ENCODE data around the gene SHISAL1.
"Not testable (repeated sequence)": the region's sequence is repeated elsewhere in the genome, so short reads cannot be mapped to it uniquely, and the experiment has no call there.

The SHISAL1 gene

DNA sequence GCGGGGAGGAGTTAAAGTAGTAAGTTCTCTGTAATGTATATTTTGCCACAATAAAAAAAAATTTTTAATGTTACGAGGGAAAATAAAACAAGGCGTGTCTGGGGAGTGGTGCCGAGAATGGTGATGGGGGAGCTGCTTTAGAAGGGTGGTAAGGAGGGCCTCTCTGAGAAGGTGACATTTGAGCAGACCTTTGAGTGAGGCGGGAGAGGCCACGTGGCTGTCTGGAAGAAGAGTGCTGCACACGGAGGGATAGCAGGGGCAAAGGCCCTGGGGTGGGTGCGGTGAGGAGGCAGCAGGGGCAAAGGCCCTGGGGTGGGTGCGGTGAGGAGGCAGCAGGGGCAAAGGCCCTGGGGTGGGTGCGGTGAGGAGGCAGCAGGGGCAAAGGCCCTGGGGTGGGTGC is 10.4 kb downstream of the SHISAL1 start:
- DNase-seq (ENCODE audit: low spot score), result not testable (repeated sequence)

DNA sequence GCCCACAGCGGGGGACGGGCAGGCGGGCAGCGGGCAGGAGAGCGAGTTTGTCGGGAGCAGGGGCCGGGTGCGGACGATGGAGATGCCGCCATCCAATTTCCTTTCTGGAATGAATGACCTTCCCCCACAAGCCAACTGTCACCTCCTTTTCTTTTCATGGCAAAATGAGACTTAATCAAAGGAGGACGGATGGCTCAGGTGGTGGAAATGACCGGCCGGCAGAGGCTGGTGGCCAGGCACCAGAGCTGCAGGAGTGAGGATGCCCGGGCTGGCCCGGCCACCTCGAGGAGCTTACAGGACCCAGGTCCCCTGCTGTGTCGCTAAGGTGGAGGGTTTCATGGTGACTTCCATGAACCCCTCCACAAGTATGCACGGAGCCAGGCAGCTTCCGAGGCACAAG is 11.7 kb downstream of the SHISAL1 start:
- DNase-seq (ENCODE audit: low spot score), result no peak

DNA sequence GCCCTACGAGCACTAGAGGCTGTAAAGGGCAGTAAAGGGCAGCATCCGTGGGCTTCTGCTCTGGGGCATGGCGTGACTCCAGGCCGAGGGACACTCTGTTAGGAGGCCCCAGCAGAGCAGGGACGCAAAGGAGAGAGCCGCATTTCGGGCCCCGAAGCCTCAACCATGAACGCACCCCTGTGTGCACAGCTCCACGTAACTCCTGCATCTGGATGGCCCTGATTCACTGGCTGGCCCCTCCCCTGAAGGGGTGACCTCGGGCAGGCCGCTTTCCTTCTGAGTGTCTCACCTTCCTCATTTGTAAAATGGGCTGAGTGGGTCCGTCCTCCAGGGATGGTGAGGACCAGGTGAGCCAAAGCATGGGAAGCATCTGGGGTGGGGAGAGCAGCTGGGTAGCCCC is 13.6 kb downstream of the SHISAL1 start:
- no peak for DNase-seq (ENCODE audit: low spot score)

DNA sequence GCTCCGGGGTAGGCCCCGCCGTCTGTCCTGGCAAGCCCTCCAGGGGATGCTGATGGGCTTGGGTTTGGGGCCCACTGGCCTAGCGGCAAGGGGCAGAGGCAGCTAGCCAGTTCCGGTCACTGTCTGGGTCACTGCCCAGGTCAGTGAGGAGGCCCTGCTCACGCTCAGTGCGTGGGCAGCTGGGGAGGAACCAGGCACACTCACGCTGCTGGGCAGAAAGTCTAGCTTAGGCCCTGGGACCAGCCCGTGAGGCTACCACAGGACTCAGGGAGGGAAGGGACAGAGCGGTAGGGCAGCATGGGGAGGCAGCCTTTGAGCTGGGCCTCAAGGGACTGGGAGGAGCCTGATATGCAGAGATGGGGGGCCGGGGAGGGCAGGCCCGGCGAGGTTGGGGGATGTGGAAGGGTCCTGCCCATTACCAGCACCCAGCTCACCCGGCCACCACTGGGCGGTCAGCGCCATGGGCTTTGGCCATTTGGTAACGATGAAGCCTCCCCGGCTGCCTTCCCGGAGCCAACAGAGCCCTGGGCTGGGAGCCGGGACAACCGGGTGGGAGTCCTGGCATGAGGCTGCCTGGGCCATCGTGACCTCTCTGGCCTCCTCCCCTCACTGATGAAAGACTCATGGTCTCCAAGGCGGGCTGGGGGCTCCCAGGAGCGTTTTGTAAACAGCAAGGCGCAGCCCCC is 14.2 kb downstream of the SHISAL1 start:
- DNase-seq (ENCODE audit: low spot score), result no peak

DNA sequence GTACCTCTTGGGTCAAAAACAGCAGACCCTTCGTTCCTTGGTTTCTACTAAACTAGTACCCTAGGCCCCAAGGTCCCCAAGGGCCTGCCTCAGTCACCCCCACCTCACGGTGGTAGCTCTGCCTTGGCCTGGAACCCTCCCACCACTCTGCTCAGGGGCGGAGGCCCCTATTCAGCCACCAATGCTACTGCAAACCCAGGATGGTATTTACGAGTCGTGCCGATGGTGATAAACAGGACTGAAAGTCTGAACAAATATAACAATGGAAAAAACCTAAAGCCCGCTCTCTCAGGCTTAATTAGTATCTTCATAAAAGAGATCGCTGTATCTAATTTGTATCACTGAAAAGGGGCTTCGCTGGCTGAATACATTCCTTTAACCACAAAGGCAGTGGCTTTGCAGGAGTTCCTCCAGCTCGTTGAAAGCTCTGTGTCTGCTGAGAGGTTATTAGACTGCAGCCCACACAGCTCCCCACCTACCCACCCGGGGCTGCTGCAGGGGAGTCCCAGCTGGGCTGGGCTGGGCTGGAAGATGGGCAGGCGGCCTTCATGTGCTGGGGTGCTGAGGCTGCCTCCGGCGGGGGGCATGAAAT is 15.2 kb downstream of the SHISAL1 start:
- DNase-seq (ENCODE audit: low spot score), result no peak

DNA sequence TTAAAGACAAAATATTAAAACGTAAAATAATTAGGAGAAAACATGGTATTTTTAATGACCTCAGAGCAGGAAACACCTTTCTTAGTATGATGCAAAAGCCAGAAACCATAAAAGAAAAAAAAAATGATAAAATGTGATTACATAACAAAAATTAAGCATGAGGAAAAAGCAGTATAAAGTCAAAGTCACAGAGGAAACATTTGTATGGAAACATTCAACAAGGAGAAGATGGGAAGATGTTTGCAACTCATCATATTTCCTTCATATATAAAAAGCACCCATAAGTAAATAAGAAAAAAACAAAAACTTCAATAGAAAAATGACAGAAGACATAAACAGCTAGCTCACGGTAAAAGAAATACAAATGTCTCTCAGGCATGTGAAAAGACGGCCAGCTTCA is 17.3 kb downstream of the SHISAL1 start:
- DNase-seq (ENCODE audit: low spot score), result no peak

DNA sequence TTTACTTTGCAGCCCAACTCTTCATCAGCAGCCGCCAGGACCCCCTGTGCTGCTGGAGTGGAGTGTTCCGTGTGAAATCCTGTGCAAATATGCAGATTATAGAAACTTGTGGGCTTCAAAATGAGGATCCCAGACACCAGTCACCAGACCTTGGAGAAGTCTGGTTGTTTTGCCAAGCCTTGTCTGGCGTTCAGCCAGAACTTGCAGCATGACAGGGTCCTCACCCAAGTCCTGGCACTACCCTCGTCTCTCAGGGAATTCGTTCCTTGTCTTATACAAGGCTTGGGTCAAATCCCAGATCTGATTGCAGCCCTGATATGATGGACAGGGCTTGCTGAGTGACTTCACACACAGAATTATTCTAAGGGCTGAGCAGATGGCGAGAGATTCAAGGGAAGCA is 18.9 kb downstream of the SHISAL1 start:
- DNase-seq (ENCODE audit: low spot score), result no peak

DNA sequence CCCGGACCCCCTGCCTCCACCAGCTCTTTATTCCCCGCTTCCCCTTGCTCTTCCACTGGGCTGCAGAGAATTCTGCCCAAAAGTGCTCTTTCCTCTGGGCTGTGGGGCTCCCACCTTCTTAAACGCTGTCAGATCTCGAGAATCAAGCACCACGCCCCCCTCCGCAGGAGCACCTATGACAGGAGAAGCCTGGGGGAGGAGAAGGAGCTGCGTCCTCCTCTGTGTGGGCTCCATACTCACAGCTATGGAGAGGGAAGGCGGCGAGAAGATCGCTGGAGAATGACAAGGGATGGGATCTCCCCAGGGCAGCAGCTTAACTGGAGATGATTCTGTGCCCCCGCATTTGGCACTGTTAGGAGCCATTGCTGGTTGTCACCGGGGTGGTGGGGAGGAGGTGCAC is 19.7 kb downstream of the SHISAL1 start:
- no peak for DNase-seq (ENCODE audit: low spot score)

DNA sequence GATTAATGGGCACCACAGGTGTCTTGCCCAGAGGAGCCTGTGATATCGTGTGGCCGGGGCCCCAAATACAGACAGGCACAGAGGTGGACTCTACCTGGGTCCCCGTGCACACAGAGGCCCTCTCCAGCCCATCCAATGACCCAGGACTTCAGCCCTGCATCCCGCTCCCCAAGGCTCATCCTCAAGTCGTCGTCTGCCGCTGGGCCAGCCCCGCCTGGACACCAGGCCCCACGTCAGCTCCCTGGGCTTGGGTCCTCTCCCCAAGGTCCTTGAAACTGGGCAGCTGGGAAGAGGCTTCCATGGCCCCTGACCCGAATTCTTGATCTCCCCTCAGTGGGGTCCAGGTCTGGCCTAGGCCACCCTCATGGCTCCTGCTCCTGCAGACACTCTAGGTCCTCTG is 20.2 kb downstream of the SHISAL1 start:
- DNase-seq (ENCODE audit: low spot score), result no peak

DNA sequence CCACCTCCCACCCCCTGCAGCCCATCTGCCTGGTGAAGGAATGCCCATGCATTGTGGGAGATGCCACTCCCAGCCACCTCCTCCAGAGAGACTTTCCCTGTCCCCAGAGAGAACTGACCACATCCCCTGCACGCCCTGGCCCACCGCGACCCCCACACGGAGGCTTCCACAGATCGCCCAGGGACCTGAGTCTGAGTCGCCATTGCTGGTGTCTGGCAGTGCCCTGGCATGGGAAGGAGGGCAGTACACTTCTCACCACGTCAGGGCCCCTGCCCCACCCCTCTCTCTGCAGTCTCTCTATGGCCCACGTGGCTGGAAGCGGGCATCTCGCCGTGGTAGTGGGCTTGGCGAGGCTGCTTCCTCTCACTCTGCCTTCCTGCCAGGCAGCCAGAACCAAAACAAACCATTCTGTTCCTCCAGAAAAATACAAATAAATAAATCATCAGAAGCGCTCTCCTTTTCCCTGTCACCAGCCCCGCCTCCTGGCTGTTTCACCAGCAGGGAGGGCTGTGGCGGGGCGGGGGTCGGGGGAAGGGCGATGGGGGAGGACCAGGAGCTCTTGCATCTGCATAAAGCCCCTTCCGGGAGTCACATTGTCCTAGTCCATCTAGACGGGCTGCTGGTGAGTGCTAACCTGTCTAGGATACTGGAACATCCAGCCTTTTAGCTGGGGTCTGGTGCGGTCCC is 20.9 kb downstream of the SHISAL1 start:
- no peak for DNase-seq (ENCODE audit: low spot score)

DNA sequence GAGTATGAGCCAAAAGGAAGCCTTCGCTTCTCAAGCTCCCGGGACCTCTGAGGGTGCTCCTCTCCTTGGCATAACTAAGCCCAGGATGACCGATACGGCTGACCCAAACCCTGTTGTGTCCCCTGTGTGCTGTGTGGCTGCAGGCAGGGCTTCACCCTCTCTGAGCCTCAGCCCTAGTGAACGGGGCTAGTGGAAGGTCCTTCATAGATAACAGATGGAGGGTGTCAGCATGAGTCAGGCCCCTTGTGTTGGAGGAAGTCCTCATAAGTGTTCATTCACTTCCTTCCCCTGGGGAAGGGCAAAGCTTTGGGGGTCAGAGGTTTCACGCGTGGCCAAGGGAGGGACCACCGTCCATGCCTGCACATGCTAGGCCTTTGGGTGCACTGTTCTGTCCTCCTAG is 21.5 kb downstream of the SHISAL1 start:
- DNase-seq (ENCODE audit: low spot score), result no peak

DNA sequence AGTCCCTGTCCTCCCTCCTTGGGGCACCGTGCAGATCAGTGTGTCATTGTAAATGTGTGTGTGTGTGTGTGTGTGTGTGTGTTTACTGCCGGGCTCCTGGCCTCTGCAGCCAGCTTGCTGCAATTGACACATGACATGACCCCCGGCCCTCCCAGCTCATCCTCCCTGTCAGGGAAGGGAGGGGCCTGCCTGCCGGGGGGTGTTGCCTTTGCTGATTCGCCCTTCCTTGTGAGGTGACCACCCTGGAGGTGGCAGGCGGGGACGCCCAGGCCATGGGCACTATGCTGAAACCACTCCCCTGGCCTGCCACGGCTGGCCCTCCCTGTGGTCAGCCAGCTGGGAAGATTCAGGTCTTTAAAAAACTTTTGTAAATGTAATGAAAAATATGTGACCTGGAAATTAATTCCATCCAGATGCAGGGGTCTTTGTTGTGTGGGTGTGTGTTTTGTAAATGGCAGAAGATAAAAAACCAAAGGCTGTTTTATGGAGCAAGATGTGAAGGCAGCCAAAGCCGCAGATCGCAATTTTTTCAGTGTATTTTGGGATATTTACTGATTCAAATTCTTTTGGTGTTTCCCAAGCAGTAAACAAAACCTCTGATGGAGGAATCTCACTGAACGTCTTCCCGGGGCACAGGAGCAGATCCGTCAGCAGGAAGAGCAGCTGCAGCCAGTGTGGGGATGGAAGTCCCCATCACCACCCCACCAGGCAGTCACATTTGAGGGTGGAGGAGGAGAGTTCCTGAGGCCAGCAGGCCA is 23.2 kb downstream of the SHISAL1 start:
- DNase-seq (ENCODE audit: low spot score), result no peak

DNA sequence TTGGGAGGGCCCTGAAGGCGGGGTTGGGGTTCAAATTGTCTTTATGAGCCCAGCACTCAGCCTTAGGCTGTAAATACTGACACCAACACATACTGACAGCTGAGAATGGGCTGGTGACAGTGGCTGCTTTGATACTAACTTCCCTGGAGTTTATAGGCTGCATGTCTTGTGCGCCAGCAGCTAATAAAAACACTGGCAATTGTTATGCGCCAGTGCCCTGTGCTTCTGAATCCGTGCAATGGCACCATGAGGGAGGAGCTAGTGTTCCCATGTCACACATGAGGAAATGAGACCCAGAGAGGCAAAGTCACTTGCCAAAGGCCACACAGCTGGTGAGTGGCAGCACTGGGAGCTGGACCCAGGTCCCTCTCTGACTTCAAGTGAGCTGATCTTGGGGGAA is 23.8 kb downstream of the SHISAL1 start:
- DNase-seq (ENCODE audit: low spot score), result no peak

DNA sequence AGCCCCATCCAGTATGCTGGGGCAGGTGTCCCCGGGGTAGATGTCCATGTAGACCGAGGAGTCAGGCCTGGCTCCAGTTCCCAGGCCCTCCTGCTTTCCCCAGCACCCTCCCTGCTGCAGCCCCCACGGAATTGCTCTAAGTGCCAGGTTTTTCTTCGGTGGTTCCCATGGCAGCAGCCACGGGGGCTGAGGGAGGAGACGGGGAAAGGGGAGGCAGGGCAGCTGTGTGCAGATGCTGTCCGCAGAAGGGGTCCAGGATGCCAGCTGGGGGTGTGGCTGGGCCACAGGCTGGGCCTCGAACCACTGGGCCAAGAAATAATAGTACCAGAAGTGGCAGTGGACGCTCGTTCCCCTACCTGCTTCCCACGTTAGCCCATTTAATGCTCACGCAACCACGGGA is 25.0 kb downstream of the SHISAL1 start:
- DNase-seq (ENCODE audit: low spot score), result no peak

DNA sequence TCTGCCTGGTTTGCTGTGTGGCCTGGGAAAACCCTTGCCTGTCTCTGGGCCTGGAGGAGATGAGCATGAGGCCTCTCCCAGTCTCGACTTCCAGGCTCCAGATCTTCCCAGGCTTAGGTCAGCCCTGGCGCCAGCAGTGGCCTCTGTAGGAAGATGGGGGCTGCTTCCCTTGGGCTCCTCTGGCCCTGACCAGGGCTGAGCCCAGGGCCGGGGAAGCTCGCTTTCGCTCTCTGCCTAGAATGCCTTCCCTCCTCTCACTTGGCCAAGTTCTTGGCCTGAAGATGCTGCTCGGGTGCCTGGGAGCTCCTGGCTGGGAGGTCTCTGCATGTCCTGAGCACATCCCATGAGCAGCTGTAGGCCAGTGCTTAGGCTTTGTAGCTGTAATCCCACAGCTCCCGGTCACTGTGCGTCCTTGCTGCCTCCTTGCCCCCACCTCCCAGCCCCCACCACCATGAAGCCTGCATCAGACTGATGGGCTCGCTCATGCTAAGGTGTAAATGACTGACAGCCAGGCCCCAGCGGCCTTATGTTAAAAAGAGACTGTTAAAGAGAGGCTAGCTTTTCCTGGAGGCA is 25.5 kb downstream of the SHISAL1 start:
- no peak for DNase-seq (ENCODE audit: low spot score)

DNA sequence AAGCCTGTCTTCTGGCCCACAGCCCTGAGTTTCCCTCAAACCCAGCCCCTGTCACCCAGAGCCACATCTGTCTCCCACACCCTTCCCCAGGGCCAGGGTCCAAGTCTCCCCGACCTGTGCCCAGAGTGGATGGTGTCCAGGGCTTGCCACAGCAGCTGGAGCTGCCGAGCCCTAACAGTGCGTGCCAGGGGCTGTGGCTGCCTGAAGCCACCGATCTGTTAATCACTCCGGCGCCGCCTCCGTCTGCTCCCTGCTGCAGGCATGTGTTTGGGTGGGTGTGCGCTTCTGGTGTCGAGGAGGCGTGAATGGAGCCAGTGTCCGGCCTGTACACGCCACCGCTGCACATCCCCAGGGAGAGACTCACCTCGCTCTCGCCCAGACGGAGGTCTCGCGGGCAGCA is 26.1 kb downstream of the SHISAL1 start:
- DNase-seq (ENCODE audit: low spot score), result no peak

DNA sequence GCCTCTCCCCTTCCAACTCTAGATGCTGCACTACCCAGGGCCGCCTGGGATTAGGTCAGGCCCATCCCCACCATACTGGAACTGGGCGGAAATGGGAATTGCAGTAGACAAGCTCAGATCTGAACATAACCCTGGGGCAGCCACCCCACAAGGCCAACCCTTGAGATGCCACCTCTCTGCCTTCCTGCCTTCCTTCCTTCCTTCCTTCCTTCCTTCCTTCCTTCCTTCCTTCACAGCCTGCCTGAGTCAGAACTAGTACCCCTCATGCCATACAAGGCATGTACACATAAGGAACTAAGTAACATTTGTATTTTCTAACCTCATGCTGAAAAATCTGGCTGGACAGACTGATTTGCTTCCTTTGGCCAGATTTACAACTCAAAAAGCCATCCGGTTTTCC is 28.0 kb downstream of the SHISAL1 start:
- no peak for DNase-seq (ENCODE audit: low spot score)

DNA sequence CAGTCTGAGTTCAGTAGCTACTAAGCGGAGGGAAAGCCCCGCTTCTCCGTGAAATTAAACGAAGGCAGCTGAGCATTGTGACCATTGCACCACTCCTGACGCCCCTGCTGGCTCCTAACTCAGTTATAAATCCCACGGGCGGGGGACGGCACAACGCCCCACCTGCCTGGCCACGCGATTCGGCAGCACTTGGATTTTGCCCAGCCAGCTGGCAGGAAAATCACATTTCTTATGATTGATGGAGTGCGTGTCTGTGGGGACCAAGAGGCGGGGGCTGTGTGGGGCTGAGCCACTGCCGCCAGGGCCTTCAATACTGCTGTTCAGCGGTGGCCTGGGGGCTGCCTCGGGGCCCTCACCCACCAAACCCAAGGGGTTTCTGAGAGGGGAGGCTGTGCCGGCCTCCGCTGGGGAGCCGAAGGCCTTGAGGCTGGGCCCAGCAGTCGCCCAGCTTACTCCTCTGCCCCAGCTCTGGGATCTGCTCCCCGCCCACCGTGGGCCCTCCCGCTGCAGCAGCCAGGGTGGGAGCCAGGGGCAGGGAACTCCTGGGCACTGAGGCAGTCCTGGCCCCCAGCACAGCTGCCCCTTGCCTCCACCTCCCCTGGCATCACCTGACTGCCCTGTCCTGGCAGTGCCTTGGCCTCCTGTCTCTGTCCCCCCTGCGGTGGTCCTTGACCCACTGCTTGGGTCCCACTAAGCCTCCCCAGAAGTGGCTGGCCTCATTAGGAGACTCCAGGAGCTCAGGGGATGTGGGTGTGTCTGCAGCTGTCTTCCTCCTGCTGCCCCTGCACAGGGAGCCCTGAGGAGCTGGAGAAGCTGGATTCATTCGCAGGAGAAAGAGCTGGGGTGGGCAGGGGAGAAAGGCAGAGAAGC is 30.7 kb downstream of the SHISAL1 start:
- no peak for DNase-seq (ENCODE audit: low spot score)

DNA sequence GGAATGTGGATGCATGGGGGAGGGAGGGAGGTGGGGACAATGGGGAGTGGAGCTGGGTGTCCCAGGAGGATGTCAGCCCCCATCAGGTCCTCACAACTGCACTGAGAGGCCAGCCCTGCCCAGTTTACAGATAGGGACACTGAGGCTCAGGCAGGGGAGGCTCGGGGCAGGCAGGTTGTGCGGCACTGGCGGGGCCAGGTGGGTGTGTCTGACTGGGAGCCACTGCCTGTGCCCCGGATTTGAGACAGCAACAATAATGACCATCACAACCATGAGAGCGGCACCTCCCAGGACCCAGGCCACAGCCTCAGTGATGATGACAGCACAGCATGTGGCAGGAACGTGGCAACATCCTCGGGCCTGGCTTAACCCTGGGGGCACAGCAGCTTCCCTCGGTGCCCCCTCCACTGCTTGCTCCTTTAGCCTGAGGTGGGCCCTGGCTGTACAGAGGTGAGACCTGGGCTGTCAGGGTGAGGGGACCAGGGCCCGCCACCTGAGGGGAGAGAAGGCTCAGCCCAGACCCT is 32.0 kb downstream of the SHISAL1 start:
- no peak for DNase-seq (ENCODE audit: low spot score)

DNA sequence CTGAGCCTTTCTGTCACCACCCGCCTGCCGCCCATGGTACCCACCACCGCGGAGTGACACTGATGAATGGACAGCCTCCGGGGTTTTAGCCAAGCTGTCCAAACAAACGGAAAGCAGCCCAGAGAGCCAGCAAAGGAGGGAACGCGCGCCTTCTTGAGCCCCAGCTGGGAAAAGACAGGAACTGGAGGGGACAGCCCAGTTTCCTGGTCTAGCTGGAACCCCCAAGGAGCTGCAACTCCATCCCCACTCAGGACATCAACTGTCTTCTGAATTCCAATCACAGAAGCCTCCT is 33.7 kb downstream of the SHISAL1 start:
- no peak for DNase-seq (ENCODE audit: low spot score)

DNA sequence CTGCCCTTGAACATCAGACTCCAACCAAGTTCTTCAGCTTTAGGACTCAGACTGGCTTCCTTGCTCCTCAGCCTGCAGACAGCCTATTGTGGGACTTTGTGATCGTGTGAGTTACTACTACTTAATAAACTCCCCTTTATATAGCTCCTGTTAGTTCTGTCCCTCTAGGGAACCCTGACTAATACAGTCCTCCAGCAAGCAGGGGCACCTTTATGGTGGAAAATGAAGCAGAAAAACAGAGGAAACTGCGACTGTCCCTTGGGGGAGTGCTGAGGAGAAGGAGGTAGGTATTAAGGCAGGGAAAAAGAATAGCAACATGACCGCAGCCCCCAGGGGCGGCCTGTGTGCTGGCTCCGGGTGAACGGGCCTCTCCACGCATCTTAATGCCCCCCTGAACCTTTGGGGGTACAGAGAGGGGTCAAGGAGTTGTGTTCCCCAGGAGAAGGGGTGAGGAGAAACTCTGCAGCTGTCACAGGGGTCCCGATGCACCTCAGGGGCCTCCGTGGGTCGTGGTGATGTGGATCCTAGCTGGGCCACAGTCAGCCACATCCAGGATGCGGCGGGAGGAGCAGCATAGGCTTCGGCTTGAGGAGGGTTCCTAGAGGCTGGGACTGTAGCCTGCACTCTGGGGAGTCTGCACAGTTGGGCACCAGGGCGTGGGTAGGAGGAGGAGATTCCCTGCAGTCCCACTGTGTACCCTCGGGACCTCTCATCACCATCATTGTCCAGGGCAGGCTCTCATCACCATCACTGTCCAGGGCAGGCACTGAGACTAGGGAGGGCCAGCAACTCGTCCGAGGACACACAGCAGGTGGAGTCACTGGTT is 34.3 kb downstream of the SHISAL1 start:
- no peak for DNase-seq (ENCODE audit: low spot score)

Measured in LoVo (cell line).